H1 (cell line): ENCODE measurements around the gene SSPN. TPM values are rescaled to one million over a fixed set of nuclear protein-coding genes. Genes with fewer than 3 reads are reported as not detected.

Experiments
- FOSL1 ChIP-seq: IDR thresholded peaks from 2 replicates; pipeline ENCODE4 v1.6.1; 2011; ENCODE audit warnings: mild to moderate bottlenecking, low read depth, low read length, moderate library complexity; ENCODE audit not compliant: insufficient read depth
- KDM1A ChIP-seq: fragments of 200-600, 300-600 bp; sonication (generic); IDR thresholded peaks from 2 replicates; pipeline ENCODE4 v1.7.1; 2016; ENCODE audit warnings: mild to moderate bottlenecking, low read length, borderline replicate concordance
- KDM4A ChIP-seq: IDR thresholded peaks from one replicate; pipeline ENCODE4 v1.7.1; 2012; ENCODE audit warnings: low read depth, mild to moderate bottlenecking, moderate library complexity, low read length, inconsistent platforms; ENCODE audit not compliant: severe bottlenecking
- polyA plus RNA-seq, 7 experiments: library from polyadenylated mRNA; depleted of rRNA in 3 of 7; stranded (reverse) in 5 of 7; unstranded in 2 of 7; fragments of >200 nt in 5 of 7; fragments of 200-250 nt in 2 of 7; gene quantifications; 1 replicate in 5 of 7; 2 replicates in 1 of 7; 4 replicates in 1 of 7; pipeline versions ENCODE4 v1.2.1 to v1.2.3, GENCODE V29; 2011 to 2013; ENCODE audit warnings: missing spikeins in 2 of 7, mixed read lengths in 2 of 7
- total RNA-seq: library from RNA; stranded (reverse); fragmentation: NEBNext Ultra II Directional; extraction: Animal tissue kit (Norgen Biotek cat#: 25700); gene quantifications from 2 replicates; pipeline ENCODE4 v1.2.1, GENCODE V29; 2021

Gene SSPN
- total and polyA plus RNA-seq, 2 of the 8 experiments (the other 6 are each of a cell fraction or from before 2014, with no cell fraction given): 0.86 to 1.8 TPM

DNA sequence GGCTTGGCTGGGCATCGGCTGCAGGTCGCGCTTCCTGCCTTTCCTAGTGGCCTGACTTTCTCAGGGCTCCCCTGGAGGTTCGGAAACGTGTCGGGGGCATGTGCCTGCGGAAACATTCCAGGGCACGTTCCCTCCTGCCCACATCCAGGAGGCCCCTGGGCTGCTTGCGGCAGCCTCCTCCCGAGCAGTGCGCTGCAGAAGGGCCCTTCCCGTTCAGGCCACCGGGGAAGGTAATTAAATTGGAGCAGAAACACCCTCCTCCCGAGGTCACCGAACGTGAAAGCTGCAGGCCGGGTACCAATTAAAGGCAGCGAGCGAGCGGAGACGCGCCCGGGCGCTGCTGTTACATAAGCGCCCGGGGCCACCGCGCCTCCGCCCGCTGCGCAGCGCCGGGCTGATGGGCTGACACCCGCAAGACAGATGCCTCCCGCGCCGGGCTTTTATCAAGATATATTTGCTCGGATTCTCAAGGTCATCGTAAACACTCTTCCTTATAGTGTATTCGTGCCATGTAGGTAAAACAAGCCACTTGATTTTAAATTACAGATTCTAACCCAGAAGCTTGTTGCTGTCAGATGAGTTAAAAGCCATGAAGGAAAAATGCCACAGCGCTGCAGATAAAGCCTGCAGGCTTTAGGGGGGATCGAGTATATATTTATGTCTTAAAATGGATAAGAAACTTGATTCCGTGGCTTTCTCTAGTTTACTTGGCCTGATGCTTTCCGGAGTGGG lies 31.4 kb downstream of the SSPN start (continued):
- no peak for TF ChIP-seq KDM1A
- TF ChIP-seq KDM4A: peak; percentile 59
- TF ChIP-seq FOSL1: no peak
- TF ChIP-seq, all 59 proteins: peak for 7
